Measurements from ENCODE around the gene DISP3.

DISP3 gene

DNA sequence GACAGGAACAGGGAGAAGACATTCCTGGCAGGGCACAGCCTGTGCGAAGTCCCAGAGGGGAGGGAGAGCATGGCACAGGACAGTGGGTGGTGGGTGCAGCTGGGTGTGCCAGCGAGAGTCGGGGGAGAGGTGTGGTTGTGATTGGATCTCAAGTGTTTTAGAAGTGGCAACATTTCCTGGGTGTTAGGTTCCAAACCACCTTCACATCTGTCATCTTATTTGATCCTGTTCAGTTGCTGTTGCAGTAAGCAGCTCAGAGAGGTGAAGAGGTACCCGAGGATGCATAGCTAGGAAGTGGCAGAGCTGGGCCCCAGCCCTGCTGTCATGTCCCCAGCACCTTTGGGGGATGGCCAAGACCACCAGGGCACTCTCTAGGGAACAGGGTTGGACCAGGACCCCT, 22.0 kb upstream of the DISP3 start:
- TF ChIP-seq, protein P1, sequence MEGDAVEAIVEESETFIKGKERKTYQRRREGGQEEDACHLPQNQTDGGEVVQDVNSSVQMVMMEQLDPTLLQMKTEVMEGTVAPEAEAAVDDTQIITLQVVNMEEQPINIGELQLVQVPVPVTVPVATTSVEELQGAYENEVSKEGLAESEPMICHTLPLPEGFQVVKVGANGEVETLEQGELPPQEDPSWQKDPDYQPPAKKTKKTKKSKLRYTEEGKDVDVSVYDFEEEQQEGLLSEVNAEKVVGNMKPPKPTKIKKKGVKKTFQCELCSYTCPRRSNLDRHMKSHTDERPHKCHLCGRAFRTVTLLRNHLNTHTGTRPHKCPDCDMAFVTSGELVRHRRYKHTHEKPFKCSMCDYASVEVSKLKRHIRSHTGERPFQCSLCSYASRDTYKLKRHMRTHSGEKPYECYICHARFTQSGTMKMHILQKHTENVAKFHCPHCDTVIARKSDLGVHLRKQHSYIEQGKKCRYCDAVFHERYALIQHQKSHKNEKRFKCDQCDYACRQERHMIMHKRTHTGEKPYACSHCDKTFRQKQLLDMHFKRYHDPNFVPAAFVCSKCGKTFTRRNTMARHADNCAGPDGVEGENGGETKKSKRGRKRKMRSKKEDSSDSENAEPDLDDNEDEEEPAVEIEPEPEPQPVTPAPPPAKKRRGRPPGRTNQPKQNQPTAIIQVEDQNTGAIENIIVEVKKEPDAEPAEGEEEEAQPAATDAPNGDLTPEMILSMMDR (conservative IDR thresholded peaks at IDR 0.05; ENCODE audit: low read depth) = no peak
- ChIA-PET CTCF (no interaction called here), POLR2A (ENCODE audit: low non-redundant PET) (no interaction called here)
- no peak overlapping the region for H3K27ac ChIP-seq
- DNase-seq (ENCODE audit: low spot score) = no peak

DNA sequence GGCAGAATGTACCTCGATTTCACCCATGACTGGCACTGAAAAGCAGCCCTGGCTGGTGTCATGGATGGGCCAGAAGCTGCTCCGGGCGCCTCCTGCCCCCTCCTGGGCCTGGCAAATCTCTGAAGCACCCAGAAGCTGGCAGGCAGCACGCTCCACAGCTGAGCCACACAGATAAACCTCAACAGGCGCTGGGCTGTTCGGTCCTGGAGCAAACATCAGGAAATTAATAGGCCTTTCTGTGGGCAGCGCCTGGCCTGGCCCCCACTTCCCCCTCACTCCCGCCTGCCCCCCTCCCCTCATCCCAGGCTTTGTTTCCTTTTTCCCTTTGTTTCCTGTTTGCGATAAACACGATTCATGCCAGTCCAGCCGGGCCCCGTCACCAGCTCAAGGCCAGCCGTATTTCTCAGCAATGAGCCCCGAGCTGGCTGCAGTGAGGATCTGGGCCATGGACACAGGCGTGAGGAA, 20.1 kb upstream of the DISP3 start:
- no peak overlapping the region for H3K27ac ChIP-seq
- TF ChIP-seq, protein P1 (conservative IDR thresholded peaks at IDR 0.05; ENCODE audit: low read depth) = no peak
- ChIA-PET POLR2A (ENCODE audit: low non-redundant PET) (no interaction called here), CTCF (interaction anchor here (0.5 kb wide), 1 partner anchor 113 kb away, joined by 3 read pairs; no protein-coding TSS in a partner anchor)
- no peak for DNase-seq (ENCODE audit: low spot score)

- no peak overlapping the region for H3K27ac ChIP-seq
- TF ChIP-seq, protein P1 (conservative IDR thresholded peaks at IDR 0.05; ENCODE audit: low read depth) = no peak
- DNase-seq (ENCODE audit: low spot score) = no peak
- ChIA-PET POLR2A (ENCODE audit: low non-redundant PET) (no interaction called here), CTCF (interaction anchor here (1.0 kb wide), 1 partner anchor 11 kb away, joined by 3 read pairs; no protein-coding TSS in a partner anchor)
Observed at GRCh38 chr1:11461531-11462137, 17.3 kb upstream of the DISP3 start.

GRCh38 chr1:11462224-11462923, 16.6 kb upstream of the DISP3 start:
- TF ChIP-seq, protein P1 (conservative IDR thresholded peaks at IDR 0.05; ENCODE audit: low read depth) = no peak
- CTCF ChIA-PET = no interaction called here
- POLR2A ChIA-PET (ENCODE audit: low non-redundant PET) = no interaction called here
- no peak for DNase-seq (ENCODE audit: low spot score)
- no peak overlapping the region for H3K27ac ChIP-seq

DNA sequence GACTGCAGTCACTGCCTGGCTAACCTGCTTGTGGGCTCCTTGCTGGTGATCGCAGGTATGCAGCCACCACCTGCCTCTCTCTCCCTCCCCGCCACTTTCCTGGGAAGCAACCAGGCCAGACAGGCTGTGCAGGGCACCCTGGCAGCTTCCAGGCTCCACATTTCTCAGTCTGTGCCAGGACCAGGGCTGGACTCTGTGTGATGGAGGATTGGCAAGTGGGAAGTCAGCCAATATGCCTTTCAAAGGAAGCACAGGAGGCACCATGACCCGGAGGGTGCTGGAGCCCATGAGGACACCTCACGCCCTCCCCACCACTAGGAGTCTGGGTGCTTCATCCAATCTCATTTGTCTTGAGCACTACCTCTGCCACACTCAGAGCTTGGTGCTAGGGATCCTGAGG, 15.8 kb upstream of the DISP3 start:
- no peak for DNase-seq (ENCODE audit: low spot score)
- CTCF ChIA-PET = no interaction called here

DNA sequence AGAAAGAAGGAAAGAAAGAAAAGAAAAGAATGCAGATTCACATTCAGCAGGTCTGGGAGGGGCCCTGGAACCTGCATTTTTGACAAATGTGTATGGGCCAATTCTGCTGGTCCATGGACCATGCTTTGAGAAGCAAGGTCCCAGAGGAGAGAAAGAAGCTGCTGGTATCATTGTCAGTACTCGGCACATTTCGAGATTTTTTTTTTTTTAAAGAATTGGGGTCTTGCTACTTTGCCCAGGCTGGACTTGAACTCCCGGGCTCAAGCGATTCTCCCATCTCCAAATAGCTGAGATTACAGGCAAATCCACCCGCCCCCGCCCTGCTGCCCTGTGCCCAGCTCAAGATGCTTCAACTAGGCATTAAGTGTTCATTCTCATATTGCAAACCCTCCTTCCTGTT, 13.6 kb upstream of the DISP3 start:
- no peak overlapping the region for H3K27ac ChIP-seq
- TF ChIP-seq, protein P1 (conservative IDR thresholded peaks at IDR 0.05; ENCODE audit: low read depth) = no peak
- ChIA-PET CTCF (interaction anchor here (0.5 to 0.7 kb wide), 2 partner anchors 117 to 188 kb away, joined by 3 to 5 read pairs; no protein-coding TSS in a partner anchor), POLR2A (ENCODE audit: low non-redundant PET) (interaction anchor here (0.6 kb wide), 1 partner anchor 163 kb away, joined by 5 read pairs; no protein-coding TSS in a partner anchor)
- no peak for DNase-seq (ENCODE audit: low spot score)

More for the DNA sequence above, 15.8 kb upstream of the DISP3 start:
- TF ChIP-seq, protein P1 (conservative IDR thresholded peaks at IDR 0.05; ENCODE audit: low read depth) = no peak
- POLR2A ChIA-PET (ENCODE audit: low non-redundant PET) = no interaction called here
- H3K27ac ChIP-seq = no peak overlapping the region
